Astrocyte (in vitro differentiated cells and primary cell): Measurements from ENCODE around the gene DNAAF3.

Experiments
- CTCF ChIP-seq: IDR thresholded peaks from 2 replicates; pipeline ENCODE4 v1.5.1; 2011; ENCODE audit warnings: low read depth, mild to moderate bottlenecking, inconsistent platforms, low read length, moderate library complexity; ENCODE audit not compliant: insufficient read depth
- EZH2 ChIP-seq: IDR thresholded peaks from 2 replicates; pipeline ENCODE4 v1.6.1; 2012; ENCODE audit warnings: mild to moderate bottlenecking, low read length, inconsistent platforms; ENCODE audit not compliant: insufficient read depth

- TF ChIP-seq CTCF (no peak), EZH2 (no peak)
These were observed 55.1 kb downstream of the DNAAF3 start for GRCh38 chr19:55111238-55111831.
